ENCODE data around the gene PEPD.

The PEPD gene

GRCh38 chr19:33545217-33545981 is 23.8 kb upstream of the PEPD start:
- H3K4me3 ChIP-seq (ENCODE audit: low read length, poor library complexity, severe bottlenecking), result no peak overlapping the region
- no peaks in the 10 kb centered on the region for H3K4me1 ChIP-seq (ENCODE audit: insufficient read depth, low read length, poor library complexity, severe bottlenecking)
- H3K9ac ChIP-seq (ENCODE audit: low read depth, low read length, poor library complexity, severe bottlenecking), result no peak overlapping the region
- no peaks in the 10 kb centered on the region for H3K36me3 ChIP-seq (ENCODE audit: insufficient read depth, low read length)
- H3K9me3 ChIP-seq (ENCODE audit: insufficient read depth, low read depth, low read length), result no peaks in the 10 kb centered on the region
- no peaks in the 10 kb centered on the region for H4K20me1 ChIP-seq (ENCODE audit: insufficient read depth, low read length, poor library complexity, severe bottlenecking)
- H3K4me2 ChIP-seq (ENCODE audit: low read depth, low read length, poor library complexity, severe bottlenecking), result no peak overlapping the region
- TF ChIP-seq EZH2phosphoT487 (IDR thresholded peaks at IDR 0.05; ENCODE audit: borderline replicate concordance) (no peak), CTCF (conservative IDR thresholded peaks at IDR 0.05; ENCODE audit: low read length) (no peak)
- H2AFZ ChIP-seq (ENCODE audit: low read length), result no peak overlapping the region
- no peaks in the 10 kb centered on the region for H3K27me3 ChIP-seq (ENCODE audit: insufficient read depth, low read length, poor library complexity, severe bottlenecking)
- H3K79me2 ChIP-seq (ENCODE audit: insufficient read depth, low read length), result no peaks in the 10 kb centered on the region
- H3K9me2 ChIP-seq (replicated peaks; ENCODE audit: low read depth, low read length), result no peaks in the 10 kb centered on the region
- H3F3A ChIP-seq (ENCODE audit: low read depth), result no peaks in the 10 kb centered on the region

GRCh38 chr19:33535226-33535625 is 13.6 kb upstream of the PEPD start:
- no peak overlapping the region for H3K4me2 ChIP-seq (ENCODE audit: low read depth, low read length, poor library complexity, severe bottlenecking)
- TF ChIP-seq EZH2phosphoT487 (IDR thresholded peaks at IDR 0.05; ENCODE audit: borderline replicate concordance) (no peak), CTCF (conservative IDR thresholded peaks at IDR 0.05; ENCODE audit: low read length) (no peak)
- H3K4me3 ChIP-seq (ENCODE audit: low read length, poor library complexity, severe bottlenecking), result no peak overlapping the region
- no peaks in the 10 kb centered on the region for H3K4me1 ChIP-seq (ENCODE audit: insufficient read depth, low read length, poor library complexity, severe bottlenecking)
- no peak overlapping the region for H2AFZ ChIP-seq (ENCODE audit: low read length)
- H3K9me2 ChIP-seq (replicated peaks; ENCODE audit: low read depth, low read length), result no peaks in the 10 kb centered on the region
- no peaks in the 10 kb centered on the region for H4K20me1 ChIP-seq (ENCODE audit: insufficient read depth, low read length, poor library complexity, severe bottlenecking)
- no peaks in the 10 kb centered on the region for H3K9me3 ChIP-seq (ENCODE audit: insufficient read depth, low read depth, low read length)
- H3K36me3 ChIP-seq (ENCODE audit: insufficient read depth, low read length), result no peaks in the 10 kb centered on the region
- H3K9ac ChIP-seq (ENCODE audit: low read depth, low read length, poor library complexity, severe bottlenecking), result no peak overlapping the region
- no peaks in the 10 kb centered on the region for H3F3A ChIP-seq (ENCODE audit: low read depth)
- no peaks in the 10 kb centered on the region for H3K79me2 ChIP-seq (ENCODE audit: insufficient read depth, low read length)
- H3K27me3 ChIP-seq (ENCODE audit: insufficient read depth, low read length, poor library complexity, severe bottlenecking), result no peaks in the 10 kb centered on the region

GRCh38 chr19:33532859-33533460 is 11.4 kb upstream of the PEPD start:
- Histone ChIP-seq H3K27me3 (ENCODE audit: insufficient read depth, low read length, poor library complexity, severe bottlenecking) (no peaks in the 10 kb centered on the region), H3K4me3 (ENCODE audit: low read length, poor library complexity, severe bottlenecking) (no peak overlapping the region), H3F3A (ENCODE audit: low read depth) (no peaks in the 10 kb centered on the region), H3K4me1 (ENCODE audit: insufficient read depth, low read length, poor library complexity, severe bottlenecking) (no peaks in the 10 kb centered on the region), H3K79me2 (ENCODE audit: insufficient read depth, low read length) (no peaks in the 10 kb centered on the region), H3K9me3 (ENCODE audit: insufficient read depth, low read depth, low read length) (no peaks in the 10 kb centered on the region), H3K36me3 (ENCODE audit: insufficient read depth, low read length) (no peaks in the 10 kb centered on the region), H4K20me1 (ENCODE audit: insufficient read depth, low read length, poor library complexity, severe bottlenecking) (no peaks in the 10 kb centered on the region), H2AFZ (ENCODE audit: low read length) (no peak overlapping the region), H3K4me2 (ENCODE audit: low read depth, low read length, poor library complexity, severe bottlenecking) (no peak overlapping the region), H3K9ac (ENCODE audit: low read depth, low read length, poor library complexity, severe bottlenecking) (no peak overlapping the region), H3K9me2 (replicated peaks; ENCODE audit: low read depth, low read length) (no peaks in the 10 kb centered on the region)
- TF ChIP-seq EZH2phosphoT487 (IDR thresholded peaks at IDR 0.05; ENCODE audit: borderline replicate concordance), result no peak
- TF ChIP-seq CTCF (conservative IDR thresholded peaks at IDR 0.05; ENCODE audit: low read length), result no peak
